GM19193 (cell line): ENCODE results near the gene YIPF6.
A peak's percentile ranks its signal among the peaks of the same experiment; 100 is the strongest.

Source experiments
- POLR2A ChIP-seq: IDR thresholded peaks from 4 replicates; pipeline ENCODE4 v1.6.1; 2011; ENCODE audit not compliant: insufficient read depth, insufficient read length; ENCODE audit errors: extremely low read depth

Gene YIPF6, protein sequence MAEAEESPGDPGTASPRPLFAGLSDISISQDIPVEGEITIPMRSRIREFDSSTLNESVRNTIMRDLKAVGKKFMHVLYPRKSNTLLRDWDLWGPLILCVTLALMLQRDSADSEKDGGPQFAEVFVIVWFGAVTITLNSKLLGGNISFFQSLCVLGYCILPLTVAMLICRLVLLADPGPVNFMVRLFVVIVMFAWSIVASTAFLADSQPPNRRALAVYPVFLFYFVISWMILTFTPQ

DNA sequence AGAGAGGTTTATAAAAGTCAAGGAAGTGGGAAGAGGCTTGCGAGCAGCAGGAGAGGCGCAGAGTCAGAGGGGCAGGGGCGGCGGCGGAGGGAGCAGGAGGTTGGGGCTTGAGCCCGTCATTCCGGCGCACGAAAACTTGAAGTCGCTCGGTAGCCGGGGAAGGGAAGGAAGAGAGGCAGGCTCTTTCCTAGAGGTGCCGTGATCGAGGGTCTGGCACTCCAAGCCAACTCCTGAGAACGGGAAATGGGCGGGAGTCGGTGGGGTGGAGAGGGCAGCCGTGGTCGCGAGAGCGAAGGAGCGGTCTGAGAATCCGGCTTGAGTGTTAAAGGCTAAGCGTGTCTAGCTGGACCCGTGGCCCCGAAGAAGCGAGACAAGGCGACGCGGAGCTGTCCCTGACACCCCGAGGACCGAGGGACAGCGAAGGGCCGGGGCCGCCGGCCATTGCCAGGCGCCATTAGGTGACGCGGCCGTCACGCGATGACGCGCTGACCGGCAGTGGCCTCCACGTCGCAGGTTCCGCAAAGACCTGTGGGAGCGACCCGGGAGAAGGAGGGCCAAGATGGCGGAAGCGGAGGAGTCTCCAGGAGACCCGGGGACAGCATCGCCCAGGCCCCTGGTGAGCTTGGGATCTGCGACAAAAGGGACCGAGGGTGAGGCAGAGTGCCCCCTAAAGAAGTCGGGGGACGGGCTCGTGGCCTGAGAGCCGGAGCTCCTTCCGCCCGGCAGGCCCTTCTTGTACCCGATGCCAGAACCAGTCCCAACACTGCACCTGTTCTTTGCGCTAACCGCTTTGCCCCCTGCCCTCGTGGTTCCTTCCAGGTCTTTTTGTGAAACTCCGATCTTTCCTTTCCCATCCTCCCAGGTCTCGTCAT is at the start of gene YIPF6:
Gene YIPF6 (plus strand): TSS at position 544 of the 872 bp plus-strand sequence. CDS start 16 bp downstream, at position 560.
- peak; percentile 94 for TF ChIP-seq POLR2A

- TF ChIP-seq POLR2A: no peak
Observed at GRCh38 chrX:68451720-68452119, 47.1 kb upstream of the YIPF6 start.

- TF ChIP-seq POLR2A: no peak
Observed at GRCh38 chrX:68454476-68455150, 44.2 kb upstream of the YIPF6 start.

GRCh38 chrX:68455151-68455510 is 43.7 kb upstream of the YIPF6 start:
- no peak for TF ChIP-seq POLR2A

DNA sequence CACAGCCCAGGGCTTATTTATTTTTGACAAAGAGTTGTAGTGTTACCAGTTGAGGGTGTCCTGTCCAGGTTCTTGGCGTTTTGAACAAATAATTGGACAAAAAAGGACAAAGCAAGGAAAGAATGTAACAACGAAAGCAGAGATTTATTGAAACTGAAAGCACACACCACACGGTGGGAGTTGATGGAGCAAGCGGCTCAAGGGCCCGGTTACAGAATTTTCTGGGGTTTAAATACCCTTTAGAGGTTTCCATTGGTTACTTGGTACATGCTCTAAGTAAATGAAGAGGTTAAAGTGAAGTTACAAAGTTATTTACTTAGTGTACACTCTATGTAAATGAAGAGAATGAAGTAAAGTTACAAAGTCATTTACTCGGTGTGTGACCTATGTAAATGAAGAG is 37.8 kb upstream of the YIPF6 start:
- no peak for TF ChIP-seq POLR2A

- TF ChIP-seq POLR2A: no peak
Observed at GRCh38 chrX:68461576-68461975, 37.3 kb upstream of the YIPF6 start.

- TF ChIP-seq POLR2A: no peak
Observed at GRCh38 chrX:68462197-68462596, 36.7 kb upstream of the YIPF6 start.

GRCh38 chrX:68462653-68463052 is 36.2 kb upstream of the YIPF6 start:
- TF ChIP-seq POLR2A: no peak

DNA sequence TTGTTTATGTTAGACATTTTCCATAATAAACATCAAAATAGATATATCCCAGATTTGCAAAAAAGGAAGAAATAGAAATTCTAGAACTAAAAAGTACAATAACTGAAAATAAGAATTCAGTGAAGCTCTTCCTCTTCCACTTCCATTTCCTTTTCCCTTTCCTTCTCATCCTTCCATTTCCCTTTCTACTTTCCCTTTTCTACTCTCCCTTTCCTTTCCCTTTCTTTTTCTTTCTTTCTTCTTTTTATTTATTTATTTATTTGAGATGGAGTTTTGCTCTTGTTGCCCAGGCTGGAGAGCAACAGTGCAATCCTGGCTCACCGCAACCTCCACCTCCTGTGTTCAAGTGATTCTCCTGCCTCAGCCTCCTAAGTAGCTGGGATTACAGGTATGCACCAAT is 35.0 kb upstream of the YIPF6 start:
- TF ChIP-seq POLR2A: no peak

DNA sequence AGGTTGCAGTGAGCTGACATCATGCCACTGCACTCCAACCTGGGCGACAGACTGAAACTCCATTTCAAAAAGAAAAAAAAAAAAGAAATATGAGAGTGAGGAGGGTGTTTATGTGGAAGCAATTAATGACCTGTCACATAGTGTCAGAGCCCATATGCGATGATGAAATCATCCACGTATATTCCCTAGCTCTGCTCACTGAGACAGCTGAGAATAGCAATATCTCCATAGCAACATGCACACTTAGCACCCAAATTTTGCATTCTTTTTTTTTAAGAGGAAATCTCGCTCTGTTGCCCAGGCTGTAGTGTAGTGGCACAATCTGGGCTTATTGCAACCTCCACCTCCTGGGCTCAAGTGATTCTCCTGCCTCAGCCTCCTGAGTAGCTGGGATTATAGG is 34.1 kb upstream of the YIPF6 start:
- no peak for TF ChIP-seq POLR2A

DNA sequence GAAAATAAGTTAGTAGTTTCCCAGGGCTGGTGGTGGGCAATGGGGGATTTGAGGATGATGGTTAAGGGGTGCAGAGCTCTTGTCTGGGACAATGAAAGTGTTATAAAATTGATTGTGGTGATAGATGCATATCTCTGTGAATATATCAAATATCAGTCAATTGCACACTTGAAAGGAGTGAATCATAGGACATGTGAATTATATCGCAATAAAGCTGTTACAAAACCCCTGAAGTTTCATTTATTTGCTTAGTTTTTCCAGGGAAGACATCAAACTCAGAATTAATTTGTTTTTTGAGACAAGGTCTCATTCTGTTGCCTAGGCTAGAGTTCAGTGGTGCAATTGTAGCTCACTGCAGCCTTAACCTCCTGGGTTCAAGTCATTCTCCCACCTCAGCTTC is 17.9 kb upstream of the YIPF6 start:
- TF ChIP-seq POLR2A: no peak

DNA sequence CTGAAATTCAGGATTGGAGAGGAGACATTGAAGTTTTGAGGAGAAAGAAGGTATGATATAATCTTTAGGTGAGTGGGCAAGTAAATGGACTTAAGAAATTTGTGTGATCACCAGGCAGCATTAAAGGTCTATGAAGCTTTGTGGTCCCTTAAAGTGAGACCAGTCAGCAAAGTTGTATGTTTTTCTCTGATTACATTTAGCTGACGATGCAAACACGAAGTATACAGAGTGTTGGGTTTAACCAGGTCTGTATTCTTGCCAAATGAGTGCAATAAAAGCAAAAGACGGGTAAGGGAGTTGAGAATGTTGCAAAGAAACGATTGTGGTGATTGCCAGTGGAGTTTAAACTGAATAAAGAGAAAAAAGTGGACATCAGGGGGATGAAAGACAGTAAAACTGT is 11.6 kb upstream of the YIPF6 start:
- no peak for TF ChIP-seq POLR2A

DNA sequence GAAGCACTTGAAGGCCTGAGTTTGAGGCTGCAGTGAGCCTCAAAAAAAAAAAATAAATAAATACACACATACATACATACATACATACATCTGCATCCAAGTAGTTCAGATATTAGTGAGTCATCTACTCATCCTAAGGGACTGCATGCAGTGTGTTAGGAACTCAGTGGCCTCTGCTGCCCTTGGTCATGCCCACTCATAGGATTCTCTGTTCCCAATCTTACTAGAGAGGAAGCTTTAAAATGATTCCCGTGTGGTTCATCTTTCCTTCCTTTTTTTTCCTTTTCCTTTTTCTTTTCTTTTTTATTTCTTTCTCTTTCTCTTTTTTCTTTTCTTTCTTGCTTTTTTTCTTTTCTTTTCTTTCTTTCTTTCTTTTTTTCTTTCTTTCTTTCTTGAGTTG is 10.9 kb upstream of the YIPF6 start:
- TF ChIP-seq POLR2A: no peak

- TF ChIP-seq POLR2A: no peak
Observed at GRCh38 chrX:68488657-68489056, 10.2 kb upstream of the YIPF6 start.

DNA sequence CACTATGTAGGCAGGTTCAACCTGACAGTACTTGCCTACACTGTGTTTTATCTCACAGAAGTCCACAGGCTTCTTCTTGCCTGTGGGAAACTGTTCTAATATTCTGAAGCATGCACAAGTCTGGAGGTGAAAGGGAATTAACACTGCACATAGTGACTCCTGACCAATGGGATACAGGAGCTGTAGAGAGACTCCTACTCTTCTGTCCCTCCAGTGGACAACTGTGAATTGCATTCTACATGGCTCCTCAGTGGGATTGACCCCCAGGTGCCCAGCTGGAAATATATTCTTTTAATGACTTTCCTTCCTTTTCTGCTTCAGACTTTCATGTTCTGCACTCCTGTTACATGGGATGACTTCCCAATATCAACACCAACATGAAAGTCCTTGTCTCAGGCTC is 8.2 kb upstream of the YIPF6 start:
- TF ChIP-seq POLR2A: no peak

GRCh38 chrX:68492583-68492982 is 6.3 kb upstream of the YIPF6 start:
- no peak for TF ChIP-seq POLR2A
